Stimulated activated naive CD8-positive, alpha-beta T cell treated with anti-CD3 and anti-CD28 coated beads, Interleukin-15, amount 100 ng/mL, for 72 hours (primary cell): ENCODE measurements around the gene ALPL.

Experiments
- ATAC-seq: fragments of 150-1000 bp; cut with Tn5 transposase; 2 replicates; pipeline ENCODE4 v1.10.0; 2021; ENCODE audit warnings: mild to moderate bottlenecking, moderate library complexity
- DNase-seq, 2 donors: peaks; one replicate each; pipeline ENCODE4 v3.0.0; 2021 to 2022
- H3K27ac Mint-ChIP-seq, 2 donors: one replicate each; pipeline ENCODE4 v1.8.0; 2022; ENCODE audit warnings: mild to moderate bottlenecking in 2 of 2, mixed read lengths in 2 of 2, moderate library complexity in 2 of 2
- H3K27me3 Mint-ChIP-seq: one replicate; pipeline ENCODE4 v1.8.0; 2022; ENCODE audit warnings: mixed read lengths
- H3K4me1 Mint-ChIP-seq: one replicate; pipeline ENCODE4 v1.8.0; 2022; ENCODE audit warnings: mild to moderate bottlenecking, mixed read lengths
- H3K4me3 Mint-ChIP-seq, 2 donors: one replicate each; pipeline ENCODE4 v1.8.0; 2022; ENCODE audit warnings: mild to moderate bottlenecking in 2 of 2, mixed read lengths in 2 of 2, moderate library complexity in 1 of 2
- H3K9me3 Mint-ChIP-seq, 2 donors: one replicate each; pipeline ENCODE4 v1.8.0; 2022; ENCODE audit warnings: mixed read lengths in 2 of 2

The ALPL gene

DNA sequence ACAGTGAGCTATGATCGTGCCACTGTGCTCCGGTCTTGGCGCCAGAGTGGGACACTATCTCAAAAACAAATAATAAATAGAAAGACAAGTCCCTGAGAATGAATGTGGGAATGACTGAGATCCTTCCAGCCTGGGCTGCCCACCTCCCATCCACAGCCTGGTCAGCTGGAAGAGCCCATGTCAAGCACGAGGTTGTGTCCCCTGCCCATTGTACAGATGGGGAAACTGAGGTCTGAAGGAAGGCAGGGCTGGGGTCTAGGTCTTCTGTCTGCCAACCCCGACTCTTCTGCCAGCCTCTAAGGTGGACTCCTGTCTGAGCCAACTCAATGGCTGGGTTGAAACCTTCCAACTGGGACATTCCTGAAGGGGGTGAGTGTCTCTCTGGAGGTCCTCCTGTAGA, 80.4 kb downstream of the ALPL start:
- Mint-ChIP-seq H3K4me3 (no peak overlapping the region), H3K27ac (no peak overlapping the region), H3K9me3 (no peaks in the 10 kb centered on the region), H3K27me3 (peaks cover 49% of the 10 kb centered on the region), H3K4me1 (peaks cover 8% of the 10 kb centered on the region)
- DNase-seq (no peak), ATAC-seq (no peak)

DNA sequence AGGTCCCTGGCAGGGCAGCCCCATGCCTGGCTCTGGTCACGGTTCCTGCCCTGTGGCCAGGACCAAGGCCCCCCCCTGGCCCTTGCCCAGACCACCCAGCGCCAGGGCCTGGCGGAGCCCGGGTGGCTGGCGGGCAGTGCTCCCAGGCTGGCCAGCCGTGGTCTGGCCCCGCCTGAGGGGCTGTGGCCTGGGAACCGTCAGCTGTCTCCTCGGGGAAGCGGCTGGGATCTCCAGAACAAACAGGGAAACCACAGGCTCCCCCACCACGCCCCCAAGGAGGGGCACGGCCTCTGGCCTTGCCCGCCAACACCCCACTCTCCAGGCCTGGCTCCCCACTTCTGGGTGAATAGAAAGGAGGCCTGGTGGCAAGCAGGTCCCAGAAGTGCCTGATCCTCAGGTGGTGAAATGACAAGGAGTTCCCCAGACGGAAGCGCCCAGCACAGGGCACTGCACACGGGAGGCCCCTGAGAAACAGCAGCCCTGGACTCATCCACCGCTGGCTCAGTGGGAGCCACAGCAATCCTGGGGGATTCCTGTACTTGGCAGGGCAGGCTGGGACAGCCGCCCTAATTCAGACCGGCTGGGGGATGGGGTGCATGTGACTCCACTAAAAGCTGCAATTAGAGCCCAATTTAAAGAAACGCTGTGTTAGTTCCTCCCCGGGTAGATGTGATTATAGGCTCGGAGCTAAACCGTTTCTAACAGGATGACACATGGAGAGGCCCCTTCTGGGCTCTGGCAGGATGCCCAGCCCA, 81.1 kb downstream of the ALPL start:
- H3K27ac Mint-ChIP-seq, result no peak overlapping the region
- DNase-seq, result no peak
- H3K4me3 Mint-ChIP-seq, result no peak overlapping the region
- H3K4me1 Mint-ChIP-seq, result peaks cover 8% of the 10 kb centered on the region
- no peak for ATAC-seq
- H3K27me3 Mint-ChIP-seq, result peaks cover 50% of the 10 kb centered on the region
- no peaks in the 10 kb centered on the region for H3K9me3 Mint-ChIP-seq

DNA sequence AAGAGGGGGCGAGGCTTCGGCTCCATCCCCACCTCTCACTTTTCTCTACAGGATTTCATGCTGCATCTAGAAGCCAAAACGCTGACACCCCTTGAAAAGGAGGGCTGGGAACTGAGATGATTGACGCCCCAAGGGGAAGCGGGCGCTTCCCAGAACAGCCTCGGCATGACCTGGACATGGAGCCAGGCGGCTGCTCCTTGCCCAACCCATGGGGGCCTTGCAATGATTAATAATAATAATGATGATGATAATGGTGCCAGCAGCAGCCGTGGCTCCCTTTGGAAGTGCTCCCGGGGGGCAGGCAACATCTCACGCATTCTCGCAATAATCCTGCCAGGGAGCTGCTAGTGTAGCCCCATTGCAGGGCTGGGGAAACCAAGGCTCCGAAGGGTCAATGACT, 81.7 kb downstream of the ALPL start:
- no peak for ATAC-seq
- Mint-ChIP-seq H3K27me3 (peaks cover 53% of the 10 kb centered on the region), H3K27ac (peak overlapping the region in 1 of 2 donors; percentile 9), H3K4me3 (no peak overlapping the region), H3K4me1 (peaks cover 8% of the 10 kb centered on the region), H3K9me3 (no peaks in the 10 kb centered on the region)
- DNase-seq, result no peak

DNA sequence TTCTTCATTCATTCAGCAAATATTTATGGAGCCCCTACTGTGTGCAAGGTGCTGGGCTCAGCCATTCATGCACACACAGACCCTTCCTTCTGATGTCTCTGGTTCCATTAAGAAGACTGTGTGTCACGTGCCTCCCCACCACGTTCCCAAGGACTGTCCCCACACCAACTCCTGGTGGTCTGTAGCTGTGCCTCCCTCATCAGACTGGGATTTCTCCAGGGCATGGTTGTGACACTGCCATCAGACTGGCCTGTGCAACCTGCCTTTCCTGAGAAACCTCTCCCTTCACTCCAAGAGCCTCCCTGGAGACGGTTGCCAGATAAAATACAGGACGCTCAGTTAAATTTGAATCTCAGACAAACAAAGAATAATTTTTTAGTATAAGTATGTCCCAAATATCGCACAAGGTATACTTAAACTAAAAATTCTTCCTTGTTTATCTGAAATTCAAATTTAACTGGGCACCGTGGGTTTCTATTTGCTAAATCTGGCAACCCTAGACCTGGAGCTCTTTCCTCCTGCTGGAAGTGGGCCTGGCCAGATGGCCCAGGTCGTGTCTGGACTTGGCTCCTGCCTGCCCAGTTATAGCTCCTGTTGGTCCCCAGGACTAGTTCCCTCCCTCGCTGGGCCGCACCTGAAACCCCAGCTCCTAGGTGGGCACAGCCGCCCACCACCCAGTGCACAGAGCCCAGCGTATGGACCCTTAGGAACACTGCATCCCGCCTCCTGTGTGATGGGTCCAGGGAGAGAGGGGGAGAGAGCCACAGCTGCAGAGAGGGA, 83.1 kb downstream of the ALPL start:
- ATAC-seq, result no peak
- no peak overlapping the region for H3K4me3 Mint-ChIP-seq
- H3K4me1 Mint-ChIP-seq, result peaks cover 8% of the 10 kb centered on the region
- H3K27me3 Mint-ChIP-seq, result peaks cover 53% of the 10 kb centered on the region
- DNase-seq, result no peak
- no peak overlapping the region for H3K27ac Mint-ChIP-seq
- H3K9me3 Mint-ChIP-seq, result no peaks in the 10 kb centered on the region

DNA sequence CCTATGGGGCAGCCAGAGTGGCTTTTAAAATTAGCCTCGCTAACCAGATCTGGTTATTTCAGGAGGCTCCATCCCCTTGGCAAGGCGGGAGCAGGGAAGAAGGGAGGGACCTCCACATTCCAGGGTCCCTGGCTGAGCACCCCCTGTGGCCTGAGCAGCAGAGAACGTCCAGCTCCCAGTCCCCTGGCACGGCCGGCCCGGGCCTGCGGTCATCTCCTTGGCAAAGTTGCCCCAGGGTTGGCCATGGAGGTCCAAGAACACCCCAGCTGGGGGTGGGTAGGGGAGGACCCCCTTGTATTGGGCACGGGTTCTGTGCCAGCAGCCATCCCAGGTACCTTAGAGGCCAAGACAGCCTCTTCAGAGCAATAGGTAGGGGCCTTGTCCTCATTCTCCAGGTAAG, 84.0 kb downstream of the ALPL start:
- H3K4me3 Mint-ChIP-seq, result no peak overlapping the region
- H3K4me1 Mint-ChIP-seq, result peaks cover 8% of the 10 kb centered on the region
- H3K27me3 Mint-ChIP-seq, result peaks cover 47% of the 10 kb centered on the region
- ATAC-seq (no peak), DNase-seq (no peak)
- H3K9me3 Mint-ChIP-seq, result no peaks in the 10 kb centered on the region
- no peak overlapping the region for H3K27ac Mint-ChIP-seq

DNA sequence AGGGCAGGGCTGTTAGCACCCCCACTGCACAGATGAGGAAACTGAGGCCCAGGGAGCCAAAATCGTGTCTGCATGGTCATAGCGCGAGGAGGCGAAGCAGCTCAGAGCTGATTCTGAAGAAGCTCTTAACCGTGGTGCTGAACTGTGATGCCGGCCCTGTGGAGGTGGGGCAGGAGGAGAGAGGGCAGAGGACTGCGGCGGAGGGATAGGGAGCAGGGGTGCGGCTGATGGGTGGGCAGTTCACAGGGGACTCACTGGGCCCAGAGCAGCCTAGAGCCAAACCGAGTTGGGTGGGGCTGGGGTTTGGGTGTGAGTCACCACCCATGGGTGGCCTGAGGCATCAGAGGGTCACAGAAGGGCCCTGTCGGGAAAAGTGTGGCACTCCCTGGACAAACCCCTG, 85.3 kb downstream of the ALPL start:
- Mint-ChIP-seq H3K4me1 (peaks cover 8% of the 10 kb centered on the region), H3K27ac (no peak overlapping the region), H3K9me3 (no peaks in the 10 kb centered on the region), H3K4me3 (no peak overlapping the region), H3K27me3 (peaks cover 37% of the 10 kb centered on the region)
- no peak for DNase-seq
- ATAC-seq, result no peak

DNA sequence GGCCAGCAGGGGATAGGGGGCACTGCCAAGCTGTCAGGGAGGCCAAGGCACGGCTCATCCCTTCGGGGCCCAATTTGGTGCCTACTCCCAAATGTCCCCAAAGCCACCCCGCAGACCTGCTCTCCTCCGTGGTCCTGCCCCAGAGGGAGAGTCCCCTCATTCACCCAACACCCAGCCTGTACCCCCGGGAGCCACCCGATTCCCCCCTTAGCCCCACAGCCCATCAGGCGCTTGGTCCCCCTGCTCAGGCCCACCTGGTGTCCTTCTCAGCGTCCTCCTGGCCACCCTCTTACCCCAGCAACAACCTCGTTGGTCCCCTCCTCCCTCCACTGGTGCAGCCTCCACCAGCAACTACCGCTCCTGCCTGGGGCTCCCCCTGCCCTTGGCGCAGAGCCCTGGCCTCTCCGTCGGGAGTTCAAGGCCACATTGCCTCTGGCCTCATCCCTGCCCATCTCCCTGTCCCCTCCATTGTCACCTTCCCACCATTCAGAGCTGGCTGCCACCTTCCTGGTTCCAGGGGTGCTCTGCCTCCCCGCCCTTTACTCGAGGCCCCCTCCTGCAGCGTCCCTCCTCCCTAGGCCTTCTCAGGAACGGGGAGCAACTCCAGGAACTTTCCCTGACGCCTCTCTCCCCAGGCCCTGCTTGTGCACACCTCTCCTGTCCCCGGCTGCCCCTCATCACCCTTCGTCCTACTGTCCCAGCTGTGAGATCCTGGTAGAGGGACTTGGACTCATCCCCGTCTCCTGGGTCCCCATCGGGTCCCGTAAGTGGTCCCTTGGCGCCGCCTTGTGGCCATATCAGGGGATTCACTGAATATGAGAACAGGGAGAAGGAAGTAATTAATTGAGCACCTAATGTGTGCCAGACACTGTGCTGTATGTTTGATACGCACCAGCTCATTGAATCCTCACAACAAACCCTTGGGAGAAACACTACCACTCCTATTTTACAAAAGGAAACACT, 86.0 kb downstream of the ALPL start:
- Mint-ChIP-seq H3K27ac (no peak overlapping the region), H3K4me3 (no peak overlapping the region), H3K9me3 (no peaks in the 10 kb centered on the region), H3K27me3 (peaks cover 35% of the 10 kb centered on the region), H3K4me1 (peaks cover 8% of the 10 kb centered on the region)
- peak; percentile 50 to 61 for DNase-seq
- no peak for ATAC-seq

DNA sequence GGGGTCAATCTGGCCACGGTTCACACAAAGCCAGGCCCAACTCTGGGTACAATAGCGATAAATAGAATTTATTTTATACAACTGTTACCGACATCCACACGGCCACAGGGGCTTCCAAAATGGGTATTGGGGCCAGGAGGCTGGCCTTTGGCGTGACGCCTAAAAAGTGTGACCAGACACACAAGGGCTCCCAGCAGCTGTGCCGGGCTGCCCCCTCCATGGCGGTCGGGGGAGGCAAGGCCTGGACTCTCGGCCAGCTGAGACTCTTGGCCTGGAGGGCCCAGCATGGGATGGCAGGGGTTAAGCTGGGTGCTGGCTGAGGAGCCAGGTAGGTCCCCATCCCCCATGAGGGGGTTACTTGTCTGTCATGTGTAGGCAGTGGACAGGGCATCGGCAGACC, 87.0 kb downstream of the ALPL start:
- H3K27me3 Mint-ChIP-seq, result peaks cover 30% of the 10 kb centered on the region

DNA sequence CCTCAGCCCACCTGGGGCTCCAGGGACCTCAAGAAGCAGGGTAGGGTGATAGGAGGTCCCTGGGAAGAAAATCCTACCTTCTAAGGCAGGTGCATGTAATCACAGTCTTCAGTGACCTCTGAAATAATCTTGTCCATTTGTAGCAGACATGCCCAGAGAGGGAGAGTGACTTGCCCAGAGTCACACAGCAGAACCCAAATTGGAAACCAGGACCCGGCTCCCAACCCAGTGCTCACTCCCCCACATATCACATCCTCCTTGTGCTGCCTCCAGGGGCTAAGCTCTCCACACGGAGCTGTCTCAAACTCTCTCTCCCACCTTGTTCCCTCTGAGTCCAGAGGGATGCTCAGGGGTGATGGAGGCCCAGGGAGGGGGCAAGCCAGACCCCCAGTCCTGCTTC, 87.4 kb downstream of the ALPL start:
- peaks cover 27% of the 10 kb centered on the region for H3K27me3 Mint-ChIP-seq
- H3K27ac Mint-ChIP-seq, result no peak overlapping the region
- H3K9me3 Mint-ChIP-seq, result no peaks in the 10 kb centered on the region
- ATAC-seq, result no peak
- no peak overlapping the region for H3K4me3 Mint-ChIP-seq
- H3K4me1 Mint-ChIP-seq, result no peaks in the 10 kb centered on the region
- no peak for DNase-seq

More for the DNA sequence above, 87.0 kb downstream of the ALPL start:
- no peak for DNase-seq
- H3K4me1 Mint-ChIP-seq, result no peaks in the 10 kb centered on the region
- no peak overlapping the region for H3K27ac Mint-ChIP-seq
- ATAC-seq, result no peak
- H3K4me3 Mint-ChIP-seq, result no peak overlapping the region
- H3K9me3 Mint-ChIP-seq, result no peaks in the 10 kb centered on the region

DNA sequence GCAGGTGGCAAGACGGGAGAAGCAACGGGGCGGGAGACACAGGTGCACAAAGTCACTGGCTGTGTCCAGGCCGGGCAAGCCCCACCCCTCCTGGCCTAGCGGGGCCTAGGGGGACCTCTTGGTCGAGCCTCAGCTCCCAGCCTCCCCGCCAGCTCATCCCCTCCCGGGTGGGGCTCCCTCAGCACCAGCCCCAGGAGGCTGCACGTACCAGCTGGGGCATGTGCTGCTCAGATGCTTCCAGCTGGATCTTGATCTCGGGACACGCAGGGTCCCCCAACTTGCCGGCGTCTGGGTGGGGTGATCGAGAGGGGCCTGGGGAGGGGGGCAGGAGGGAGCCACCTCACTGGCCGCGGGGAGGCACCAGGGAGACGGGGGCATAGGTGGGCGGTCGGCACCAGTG, 88.5 kb downstream of the ALPL start:
- Mint-ChIP-seq H3K4me3 (no peak overlapping the region), H3K27me3 (peaks cover 18% of the 10 kb centered on the region), H3K9me3 (no peaks in the 10 kb centered on the region), H3K27ac (no peak overlapping the region), H3K4me1 (no peaks in the 10 kb centered on the region)
- DNase-seq (no peak), ATAC-seq (peak; percentile 4)

DNA sequence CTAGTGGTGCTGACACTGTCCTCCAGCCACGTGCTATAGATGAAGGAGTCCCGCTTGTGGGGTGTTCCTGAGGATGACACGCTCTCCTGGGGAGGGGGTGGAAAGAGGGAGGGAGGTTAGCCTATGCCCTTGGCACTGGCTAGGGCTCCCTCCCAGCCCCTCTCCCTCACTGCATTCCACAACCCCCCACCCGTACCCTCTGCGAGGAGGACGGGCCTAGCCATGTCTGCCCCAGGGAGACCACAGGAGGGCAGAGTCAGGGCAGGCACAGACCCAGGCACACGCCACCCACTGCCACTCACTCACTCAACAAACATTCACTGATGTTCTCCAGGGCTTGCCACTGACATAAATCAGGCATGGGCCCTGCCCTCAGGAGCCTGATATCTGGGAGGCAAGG, 89.2 kb downstream of the ALPL start:
- no peaks in the 10 kb centered on the region for H3K9me3 Mint-ChIP-seq
- H3K4me3 Mint-ChIP-seq, result no peak overlapping the region

DNA sequence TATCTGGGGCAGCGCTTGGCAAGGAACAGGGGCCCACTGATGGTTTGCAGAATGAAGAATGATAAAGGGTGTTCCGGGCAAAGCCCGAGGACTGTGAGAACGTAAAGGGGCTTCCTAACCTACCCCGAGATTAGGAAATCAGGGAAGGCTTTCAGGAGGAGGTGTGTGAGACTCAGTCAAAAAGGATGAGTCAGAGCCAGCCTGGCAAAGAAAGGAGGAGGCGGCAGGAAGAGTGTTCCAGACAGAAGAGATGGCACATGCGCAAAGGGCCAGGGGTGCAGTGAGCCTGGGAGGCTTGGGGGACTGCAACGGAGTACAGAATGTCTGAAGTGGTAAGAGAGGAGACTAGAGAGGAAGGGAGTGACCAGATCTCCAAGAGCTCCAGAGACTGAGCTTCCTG, 89.7 kb downstream of the ALPL start:
- no peak overlapping the region for H3K27ac Mint-ChIP-seq

More for the DNA sequence above, 89.2 kb downstream of the ALPL start:
- DNase-seq (no peak), ATAC-seq (peak; percentile 2)
- Mint-ChIP-seq H3K27me3 (peaks cover 18% of the 10 kb centered on the region), H3K27ac (no peak overlapping the region), H3K4me1 (no peaks in the 10 kb centered on the region)

DNA sequence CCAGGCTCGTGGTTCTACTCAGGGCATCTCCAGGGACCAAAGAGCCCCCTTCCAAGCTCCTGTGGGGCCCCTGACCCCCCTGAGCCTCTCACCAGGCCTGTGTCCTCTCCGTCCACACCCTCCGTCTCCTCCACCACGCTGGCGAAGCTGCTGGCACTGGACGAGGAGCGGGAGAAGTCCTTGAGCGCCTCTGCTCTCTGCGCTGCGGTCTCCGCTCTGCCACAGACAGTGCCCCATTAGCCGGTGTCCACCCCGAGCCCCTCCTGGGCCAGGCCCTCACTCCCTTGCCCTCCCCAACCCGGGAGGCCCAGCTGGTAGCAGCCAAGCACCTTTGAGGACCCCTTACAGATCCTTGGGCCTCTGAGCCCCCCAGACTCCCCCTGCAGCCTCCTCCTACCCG, 90.2 kb downstream of the ALPL start:
- no peak overlapping the region for H3K27ac Mint-ChIP-seq
- no peak overlapping the region for H3K4me3 Mint-ChIP-seq
- H3K4me1 Mint-ChIP-seq, result no peaks in the 10 kb centered on the region
- DNase-seq, result no peak
- H3K9me3 Mint-ChIP-seq, result no peaks in the 10 kb centered on the region
- no peak for ATAC-seq
- H3K27me3 Mint-ChIP-seq, result peaks cover 13% of the 10 kb centered on the region

More for the DNA sequence above, 89.7 kb downstream of the ALPL start:
- no peak for ATAC-seq
- DNase-seq, result no peak
- no peaks in the 10 kb centered on the region for H3K4me1 Mint-ChIP-seq
- no peaks in the 10 kb centered on the region for H3K9me3 Mint-ChIP-seq
- peaks cover 18% of the 10 kb centered on the region for H3K27me3 Mint-ChIP-seq
- no peak overlapping the region for H3K4me3 Mint-ChIP-seq

DNA sequence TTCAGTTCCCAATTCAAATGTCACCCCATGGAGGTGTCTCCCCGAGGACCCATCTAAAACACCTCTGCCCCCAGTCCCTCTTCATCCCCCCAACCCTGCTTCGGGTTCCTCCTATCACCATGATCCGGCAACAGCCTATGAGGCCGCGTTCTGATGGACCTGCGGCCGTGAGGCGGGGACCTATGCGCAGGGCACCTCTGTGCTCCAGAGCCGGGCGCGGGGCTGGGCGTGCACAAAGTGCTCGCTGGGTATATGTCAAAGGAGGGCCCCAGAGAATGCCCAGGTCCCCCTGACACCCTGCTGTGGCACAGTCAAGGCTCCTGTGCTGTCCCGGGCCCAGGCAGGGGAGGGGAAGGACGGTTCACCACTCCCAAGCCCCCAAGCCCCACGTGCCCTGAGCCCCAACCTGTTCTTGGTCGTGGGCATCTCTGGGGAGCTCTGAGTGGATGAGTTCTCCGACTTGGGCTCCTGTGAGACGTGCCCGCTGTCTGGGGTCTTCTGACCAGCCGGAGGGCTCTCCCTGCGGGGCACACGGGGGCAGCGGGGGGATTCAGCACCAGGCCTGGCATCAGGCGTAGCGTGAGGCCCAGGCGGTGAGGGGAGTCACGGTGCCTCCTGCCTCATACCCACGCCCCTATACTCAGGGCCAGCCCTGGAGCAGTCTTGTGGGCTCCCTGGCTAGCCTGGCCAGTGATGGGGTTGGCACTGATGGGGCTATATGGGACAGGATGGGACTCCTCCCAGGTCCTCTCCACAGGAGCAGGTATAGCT, 92.2 kb downstream of the ALPL start:
- no peaks in the 10 kb centered on the region for H3K27me3 Mint-ChIP-seq
- no peak for DNase-seq
- H3K4me3 Mint-ChIP-seq, result no peak overlapping the region

More for the DNA sequence above, 92.2 kb downstream of the ALPL start:
- Mint-ChIP-seq H3K4me1 (no peaks in the 10 kb centered on the region), H3K9me3 (no peaks in the 10 kb centered on the region), H3K27ac (no peak overlapping the region)
- ATAC-seq, result no peak
